Adipose tissue (tissue), 3 donors: Measurements from ENCODE around the gene SSRP1. TPM values are rescaled to one million over a fixed set of nuclear protein-coding genes. Genes with fewer than 3 reads are reported as not detected.

ENCODE experiments used
- H3K27ac ChIP-seq: one replicate; pipeline ENCODE4 v1.5.1; 2013; ENCODE audit warnings: low read depth, low read length
- WGBS, 3 donors: extraction: QIAGEN DNeasy Blood & Tissue Kit; methylation state at CpG; one replicate each; pipeline ENCODE4 v1.1.7; 2013; 5-methylcytosine and 5-hydroxymethylcytosine counted together
- polyA plus RNA-seq, 3 donors: library from polyadenylated mRNA; stranded (reverse); fragments of 200-250 nt; gene quantifications; one replicate each; pipeline ENCODE4 v1.2.3, GENCODE V29; 2013
- donor health status: healthy with polysubstance abuse.
- donor health status: Bipolar disorder and iron deficiency.
- donor health status: healthy.

Gene SSRP1
- polyA plus RNA-seq, 3 donors: 57.0 to 63.0 (median 60.1) TPM

DNA sequence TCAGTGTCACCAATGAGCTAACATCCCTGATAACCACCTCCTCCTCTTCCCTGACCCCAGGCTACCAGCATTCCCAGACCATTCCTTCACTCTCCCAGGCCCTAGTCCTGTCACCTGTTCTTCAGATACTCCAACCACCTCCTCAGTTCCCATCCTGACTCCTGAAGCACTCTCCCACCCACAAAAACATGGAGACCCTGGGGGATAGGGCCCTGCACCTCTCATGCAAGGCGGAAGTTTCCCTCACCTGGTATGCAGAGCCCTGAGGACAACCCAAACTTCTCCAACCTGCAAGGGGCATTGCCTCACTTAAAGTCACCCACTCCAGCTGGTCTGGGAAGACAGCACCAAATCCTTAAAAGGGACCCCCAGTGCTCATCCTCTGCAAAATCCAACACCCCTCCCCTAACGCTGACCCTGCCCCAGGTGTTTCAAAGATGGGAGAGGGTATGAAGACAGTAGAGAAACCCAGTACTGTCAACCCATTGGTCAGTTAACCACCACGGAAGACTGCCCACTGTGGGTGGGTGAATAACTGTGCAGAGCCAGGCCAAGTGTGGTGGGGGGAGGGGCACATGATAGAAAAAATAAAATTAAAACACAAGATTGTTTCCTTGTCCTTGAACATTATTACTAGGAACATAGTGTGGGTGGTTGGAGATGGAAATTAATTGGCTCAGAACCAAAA, 12.4 kb downstream of the SSRP1 start:
- H3K27ac ChIP-seq: peak overlapping the region; percentile 19
- 42 to 65% (median 46%) methylated on average over 3 of the region's 3 CpGs for WGBS, 3 donors

DNA sequence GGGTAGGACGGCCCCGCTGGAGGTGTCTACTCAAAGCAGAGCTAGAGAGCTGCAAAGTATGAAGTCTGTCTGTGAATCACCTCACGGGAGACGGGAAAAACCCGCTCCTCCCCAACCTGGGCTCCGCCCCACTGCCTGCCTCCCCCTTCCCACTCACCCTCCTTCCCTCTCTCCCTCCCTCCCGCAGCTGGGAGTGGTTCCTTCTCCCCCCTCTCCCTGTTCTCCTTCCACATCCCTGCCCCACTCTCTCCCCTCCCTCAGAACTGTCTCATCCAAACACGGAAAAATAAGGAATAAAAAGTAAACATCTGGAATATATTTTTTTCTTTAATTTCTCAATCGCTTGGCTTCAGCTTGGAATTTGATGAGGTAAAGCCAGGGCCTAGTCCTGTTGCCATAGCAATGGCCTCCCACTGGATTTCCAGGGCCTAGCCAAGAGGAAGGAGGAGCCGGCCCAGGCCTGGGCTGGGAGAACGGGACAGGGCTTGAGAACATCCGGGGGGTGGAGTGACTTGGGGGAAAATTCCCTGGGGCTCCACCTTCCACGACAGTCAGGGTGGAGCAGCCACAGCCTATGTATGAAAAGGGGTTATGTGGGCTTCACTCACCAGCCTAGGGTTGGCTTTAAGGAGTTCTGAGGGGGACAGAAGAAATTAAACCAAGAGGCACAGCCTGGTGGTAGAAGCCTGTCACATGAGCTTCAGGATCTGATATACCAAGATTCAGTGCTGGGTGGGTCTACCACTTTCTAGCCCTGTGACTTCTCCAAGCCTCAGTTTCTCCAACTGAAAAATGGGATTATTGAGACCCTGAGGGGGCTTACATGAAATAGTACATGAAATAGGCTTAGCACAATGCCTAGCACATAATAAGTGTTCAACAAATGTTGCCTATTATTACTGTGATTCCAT, 13.2 kb downstream of the SSRP1 start:
- WGBS, 3 donors: 9 to 33% (median 33%) methylated on average over 13 of the region's 13 CpGs
- peak overlapping the region; percentile 60 for H3K27ac ChIP-seq

DNA sequence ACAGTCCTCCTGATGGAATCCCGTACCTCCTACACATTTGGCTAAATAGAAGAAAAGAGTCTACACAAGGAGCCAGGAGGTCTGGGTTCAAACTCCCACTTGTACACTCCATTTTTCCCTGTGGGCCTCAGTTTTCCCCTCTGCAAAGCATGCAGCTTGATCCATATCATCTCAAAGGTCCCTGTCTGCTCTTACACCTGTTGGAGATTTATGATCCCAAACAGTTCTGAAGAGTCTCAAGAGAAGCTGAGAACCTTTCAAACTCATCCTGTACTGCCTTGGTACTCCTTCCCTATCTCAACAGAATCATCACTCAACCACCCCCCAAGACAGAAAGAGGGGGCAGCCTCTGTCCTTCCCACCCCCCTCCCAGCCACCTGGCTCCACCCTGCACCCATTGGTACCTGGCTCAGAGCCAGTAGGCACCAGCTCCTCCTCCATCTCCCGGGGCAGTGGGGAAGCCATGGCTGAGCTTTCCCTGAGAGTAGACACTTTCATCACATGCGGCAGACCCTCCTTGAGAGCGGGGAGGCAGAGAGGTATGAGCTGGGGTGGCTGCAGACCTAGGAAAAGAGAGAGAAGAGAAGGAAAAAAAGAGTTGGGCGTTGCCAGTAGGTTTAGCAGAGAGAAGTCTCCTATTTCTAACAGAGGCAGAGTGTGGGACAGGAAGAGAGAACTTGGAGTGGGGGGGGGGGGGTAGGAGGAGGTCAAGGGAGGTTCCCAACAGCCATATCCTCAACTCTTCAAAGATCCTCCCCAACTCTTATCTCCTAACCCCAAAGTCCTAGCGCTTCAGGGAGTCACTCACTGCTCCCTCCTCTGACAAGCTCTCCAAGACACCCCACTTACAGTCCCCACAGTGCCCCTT, 14.1 kb downstream of the SSRP1 start:
- 16 to 49% (median 31%) methylated on average over 6 of the region's 6 CpGs for WGBS, 3 donors
- peak overlapping the region; percentile 60 for H3K27ac ChIP-seq

DNA sequence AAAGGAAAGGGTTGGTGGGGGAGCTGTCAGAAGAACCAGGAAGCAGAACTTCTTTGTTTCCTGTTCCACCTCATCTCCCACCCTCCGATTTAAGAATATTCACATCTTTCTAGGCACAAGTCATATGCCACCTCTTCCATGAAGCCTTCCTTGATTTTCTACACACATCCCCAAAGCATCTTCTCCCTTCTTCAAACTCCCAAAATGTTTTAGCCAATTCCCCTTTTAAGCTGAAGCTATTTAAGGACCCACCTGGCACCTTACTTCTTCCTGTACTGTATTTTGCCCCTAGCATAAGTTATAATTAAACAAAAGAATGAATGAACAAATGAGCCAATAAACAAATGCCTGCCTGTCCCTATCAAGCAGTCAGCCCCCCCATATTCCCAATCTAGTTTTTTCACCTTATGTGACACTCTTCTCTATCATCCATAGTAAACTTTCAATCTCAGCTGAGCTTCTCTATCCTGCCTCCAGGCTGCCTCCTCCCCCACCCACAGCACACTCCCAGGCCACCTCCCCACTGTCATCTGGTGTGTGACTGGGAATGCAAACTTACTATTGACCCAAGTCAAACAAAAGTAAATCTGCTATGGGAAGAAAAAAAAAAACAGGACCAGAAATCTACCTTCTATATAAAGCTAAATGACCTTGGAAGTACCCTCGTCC, 14.8 kb downstream of the SSRP1 start:
- WGBS, 3 donors: 54 to 69% (median 63%) methylated on average over 2 of the region's 2 CpGs
- H3K27ac ChIP-seq: no peak overlapping the region

DNA sequence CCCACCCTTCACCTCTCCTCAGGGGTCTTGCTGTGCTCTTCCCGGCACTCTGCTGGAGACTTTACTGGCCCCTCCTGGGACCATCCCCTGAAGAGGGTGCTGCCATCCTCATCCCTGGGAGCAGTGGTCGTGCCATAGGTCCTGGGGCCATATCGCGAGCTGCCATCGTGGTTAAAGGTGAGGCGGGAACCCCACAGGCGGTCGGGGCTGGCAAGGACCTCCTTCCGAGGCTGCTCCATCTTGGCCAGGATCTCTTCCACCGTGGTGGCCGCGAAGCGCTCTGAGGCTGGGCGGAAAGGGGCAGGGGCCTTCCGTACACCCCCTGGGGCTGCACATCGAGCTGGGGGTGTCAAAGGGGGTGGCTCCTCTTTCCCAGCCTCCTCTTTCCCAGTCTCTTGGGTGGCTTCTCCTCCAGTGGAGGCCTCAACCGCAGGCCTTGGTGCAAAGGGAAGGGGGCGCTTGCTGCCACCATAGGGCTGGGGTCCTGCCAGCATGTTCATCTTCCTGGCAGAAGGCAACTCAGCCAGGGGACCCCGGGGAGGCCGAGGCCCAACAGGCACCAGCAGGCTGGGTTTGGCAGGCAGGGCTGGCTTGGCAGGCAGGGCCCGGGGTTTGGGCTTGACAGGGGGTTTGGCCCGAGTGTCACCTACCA, 15.5 kb downstream of the SSRP1 start:
- 68 to 84% (median 71%) methylated on average over 18 to 22 of the region's 22 CpGs for WGBS, 3 donors
- no peak overlapping the region for H3K27ac ChIP-seq

DNA sequence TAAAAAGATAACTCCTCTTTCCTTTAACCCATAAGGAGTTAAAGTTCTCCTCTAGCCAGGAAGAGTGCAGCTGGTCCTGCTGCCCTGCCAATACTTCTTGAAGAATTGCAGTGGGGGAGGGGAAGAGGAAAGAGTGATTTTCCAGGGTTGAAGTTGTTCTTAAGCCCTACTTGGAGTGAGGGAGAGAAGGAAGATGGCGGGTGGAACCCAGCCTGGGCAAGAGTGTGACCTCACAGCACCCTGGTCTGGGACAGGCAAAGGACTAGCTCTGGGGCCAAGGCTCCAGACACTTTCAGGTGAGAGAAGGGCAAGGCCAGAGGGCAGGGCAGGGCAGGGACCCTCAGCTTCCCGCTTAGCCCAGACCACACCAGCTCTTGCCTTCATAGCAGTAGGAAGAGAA, 17.5 kb downstream of the SSRP1 start:
- H3K27ac ChIP-seq: no peak overlapping the region
- WGBS, 3 donors: 33 to 46% (median 38%) methylated on average over 2 of the region's 2 CpGs

DNA sequence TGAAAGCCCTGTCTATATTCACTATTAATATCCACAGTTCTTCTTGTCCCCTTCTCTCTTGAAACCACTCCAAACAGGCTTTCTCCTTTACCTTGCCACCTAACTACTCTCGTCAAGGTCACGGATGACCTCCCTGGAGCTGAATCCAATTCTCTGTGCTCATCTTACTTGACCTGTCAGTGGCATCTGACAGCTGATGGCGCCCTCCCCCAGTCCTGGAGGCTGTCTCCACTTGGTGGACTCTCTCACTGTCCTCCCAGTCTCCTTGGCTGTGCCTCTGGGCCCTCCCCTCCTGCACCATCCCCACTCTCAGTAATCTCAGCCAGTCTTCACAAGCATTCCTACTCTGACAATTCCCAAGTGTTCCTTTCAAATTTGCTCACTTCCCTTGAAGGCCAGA, 19.7 kb downstream of the SSRP1 start:
- 56 to 67% (median 65%) methylated on average over 3 of the region's 3 CpGs for WGBS, 3 donors
- no peak overlapping the region for H3K27ac ChIP-seq

DNA sequence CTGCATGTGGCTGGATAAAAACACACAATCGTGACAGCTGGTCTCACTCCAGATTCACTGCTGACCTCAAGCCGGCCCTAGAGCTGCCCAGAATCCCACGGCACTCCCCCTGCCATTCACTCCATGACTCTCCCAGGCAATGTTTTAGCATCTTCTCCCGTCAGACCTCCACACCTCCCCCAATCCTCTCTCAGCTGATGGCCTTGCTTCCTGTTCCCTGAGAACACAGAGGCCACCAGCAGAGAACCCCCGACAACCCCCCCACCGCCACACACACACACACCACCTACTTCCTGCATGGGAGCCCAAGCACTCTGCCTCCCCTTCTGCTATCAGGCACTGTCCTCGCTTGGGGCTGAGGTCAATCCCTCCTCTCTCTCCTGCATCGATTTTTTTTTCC, 20.2 kb downstream of the SSRP1 start:
- 7 to 12% (median 9%) methylated on average over 8 of the region's 8 CpGs for WGBS, 3 donors
- H3K27ac ChIP-seq: no peak overlapping the region

DNA sequence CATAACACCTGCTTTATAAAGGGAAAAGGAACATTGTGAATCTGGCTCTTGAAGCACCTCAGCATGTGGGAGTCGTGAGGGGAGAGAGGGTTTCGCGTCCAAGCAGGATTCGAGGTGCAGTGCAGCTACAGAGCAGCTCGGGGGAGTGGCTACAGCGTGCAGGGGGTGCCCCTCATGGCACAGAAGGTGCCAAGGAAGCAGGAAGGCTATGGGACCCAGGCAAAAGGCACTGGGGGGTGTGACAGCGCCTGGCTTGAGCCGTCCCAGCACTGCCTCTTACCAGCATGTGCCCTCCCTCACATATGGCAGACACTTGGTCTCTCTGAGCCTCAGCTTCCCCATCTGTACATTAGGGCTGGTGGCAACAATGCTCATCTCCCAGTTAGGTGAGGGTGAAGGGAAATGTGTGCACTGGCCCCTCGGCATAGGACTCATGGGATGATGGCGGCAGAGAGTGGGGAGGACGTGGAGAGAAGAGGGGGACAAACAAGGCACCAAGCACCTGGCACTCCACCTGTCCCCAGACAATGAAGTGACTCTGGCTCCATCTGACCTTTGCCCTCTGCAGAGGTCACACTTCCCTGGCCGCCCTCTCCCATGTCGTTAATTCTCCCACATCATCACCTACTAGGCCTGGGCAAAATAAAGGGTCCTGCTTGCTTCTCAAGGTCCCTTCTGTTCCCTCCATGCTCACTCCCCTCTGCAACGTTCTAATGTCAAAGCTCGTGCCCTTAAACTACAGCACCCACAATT, 21.3 kb downstream of the SSRP1 start:
- H3K27ac ChIP-seq: no peak overlapping the region
- WGBS, 3 donors: 80 to 89% (median 81%) methylated on average over 15 of the region's 15 CpGs

DNA sequence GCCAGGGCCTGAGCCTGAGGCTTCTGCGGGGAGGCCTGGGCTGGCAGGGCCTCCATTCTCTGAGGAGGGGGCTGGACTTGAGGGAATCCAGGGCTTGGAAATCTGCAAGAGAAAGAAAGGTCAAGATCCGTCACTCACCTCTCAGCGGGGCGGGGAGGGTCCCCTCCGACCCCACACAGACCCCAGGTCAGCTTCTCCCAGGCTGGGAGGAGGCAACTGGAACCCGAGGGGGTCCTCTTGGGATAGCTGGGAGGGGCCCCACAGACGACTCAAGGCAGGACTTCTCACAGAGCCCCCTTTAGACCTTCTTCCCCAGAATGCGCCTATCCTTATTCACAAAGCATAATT, 21.9 kb downstream of the SSRP1 start:
- 76 to 83% (median 81%) methylated on average over 8 of the region's 8 CpGs for WGBS, 3 donors

DNA sequence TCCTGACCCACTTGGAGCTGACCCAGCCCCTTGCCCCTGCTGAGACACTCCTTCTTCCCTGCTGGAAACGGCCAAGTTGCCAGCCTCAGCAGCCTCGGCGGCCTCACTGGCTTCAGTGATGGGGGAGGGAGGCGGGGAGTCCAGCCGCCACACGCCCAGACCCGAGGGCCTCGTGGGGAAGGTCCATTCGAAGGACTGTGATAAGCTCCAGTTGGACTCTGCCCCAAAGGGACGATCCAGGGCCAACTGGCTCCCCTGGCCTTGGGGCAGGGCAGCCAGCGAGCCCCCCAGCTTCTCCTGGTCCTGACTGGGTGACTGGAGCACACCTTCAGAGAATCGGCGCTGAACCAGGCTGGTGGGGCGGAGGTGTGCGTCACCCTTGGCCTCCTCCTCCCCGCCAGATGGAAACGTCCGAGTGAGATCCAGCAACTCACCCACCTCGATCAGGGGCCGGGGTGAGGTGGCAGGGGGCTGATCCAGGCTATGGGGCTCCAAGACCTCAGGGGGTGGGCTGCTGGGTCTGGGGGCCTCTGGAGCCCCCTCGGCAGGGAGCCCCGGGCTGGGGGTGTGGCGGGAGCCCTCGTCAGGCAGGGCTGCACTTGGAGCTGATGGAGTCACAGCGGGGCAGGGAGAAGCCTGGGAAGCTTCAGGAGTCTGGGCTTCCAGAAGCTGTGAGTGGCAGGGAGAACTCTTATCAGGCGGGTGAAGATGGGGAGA, 22.5 kb downstream of the SSRP1 start:
- H3K27ac ChIP-seq: no peak overlapping the region
- 57 to 75% (median 65%) methylated on average over 25 to 26 of the region's 26 CpGs for WGBS, 3 donors

More for the DNA sequence above, 21.9 kb downstream of the SSRP1 start:
- H3K27ac ChIP-seq: no peak overlapping the region

DNA sequence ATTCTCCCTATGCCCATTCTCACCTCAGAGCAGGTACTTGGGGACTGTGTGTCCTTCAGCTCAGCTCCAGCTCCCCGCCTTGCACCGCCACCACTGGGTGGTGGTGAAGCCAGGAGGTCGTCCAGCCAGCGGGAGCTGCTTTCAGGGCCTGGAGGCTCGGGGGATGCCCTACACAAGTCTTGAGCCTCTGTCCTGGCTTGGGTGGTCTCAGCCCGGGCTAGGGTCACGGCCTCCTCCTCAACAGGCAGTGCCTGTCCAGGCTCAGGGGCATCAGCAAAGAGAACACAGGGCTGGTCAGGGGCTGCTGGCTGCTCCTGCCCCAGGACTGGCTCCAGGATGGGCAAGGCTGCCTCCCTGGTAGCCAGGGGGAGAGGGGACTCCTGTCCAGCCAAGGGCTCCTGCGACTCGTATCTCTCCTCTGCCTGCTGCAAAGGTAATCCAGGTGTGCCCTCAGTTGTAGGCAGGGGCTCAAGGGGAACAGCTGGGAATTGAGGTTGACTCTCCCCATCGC, 23.1 kb downstream of the SSRP1 start:
- no peak overlapping the region for H3K27ac ChIP-seq
- 70 to 85% (median 77%) methylated on average over 10 of the region's 10 CpGs for WGBS, 3 donors

DNA sequence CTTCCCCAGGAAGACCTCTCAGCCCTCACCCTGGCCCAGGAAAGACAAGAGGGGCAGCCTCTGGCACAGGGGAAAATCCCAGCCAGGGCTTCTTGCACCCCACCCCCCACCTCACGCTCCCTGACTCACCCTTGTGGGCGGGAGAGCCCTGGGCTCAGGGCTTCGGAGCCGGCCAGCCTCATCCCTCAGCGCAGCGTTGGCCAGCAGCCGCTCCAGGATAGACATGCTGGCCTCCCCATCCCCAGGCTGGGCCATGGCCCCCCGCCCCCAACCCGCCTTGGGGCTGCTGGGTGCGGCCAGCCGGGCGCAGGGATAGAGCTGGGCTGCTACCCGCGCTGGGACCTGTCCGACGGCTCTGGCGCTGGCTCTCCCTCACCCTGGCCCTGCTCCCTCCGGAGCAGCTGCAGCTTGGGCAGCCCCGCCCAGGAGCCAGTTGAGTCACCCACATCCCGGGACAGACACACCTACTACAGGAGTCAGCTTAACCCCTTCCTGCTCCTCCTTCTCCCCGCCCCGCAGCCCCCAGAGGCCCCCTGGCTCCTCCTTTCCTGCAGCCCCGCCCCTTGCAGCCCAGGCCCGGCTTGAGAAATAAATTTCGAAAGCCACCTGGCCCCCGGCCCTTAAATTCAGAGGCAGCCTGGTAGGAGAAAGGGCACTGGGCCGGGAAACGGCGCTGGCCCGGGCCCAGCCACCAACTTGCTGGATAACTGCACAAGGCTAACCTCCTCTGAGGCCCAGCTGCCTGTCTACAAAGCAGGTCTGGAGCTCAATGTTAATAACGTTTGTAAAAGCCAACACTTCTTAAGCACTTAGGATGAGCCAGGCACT, 24.4 kb downstream of the SSRP1 start:
- 1 to 5% (median 2%) methylated on average over 24 to 31 of the region's 31 CpGs for WGBS, 3 donors
- H3K27ac ChIP-seq: no peak overlapping the region

DNA sequence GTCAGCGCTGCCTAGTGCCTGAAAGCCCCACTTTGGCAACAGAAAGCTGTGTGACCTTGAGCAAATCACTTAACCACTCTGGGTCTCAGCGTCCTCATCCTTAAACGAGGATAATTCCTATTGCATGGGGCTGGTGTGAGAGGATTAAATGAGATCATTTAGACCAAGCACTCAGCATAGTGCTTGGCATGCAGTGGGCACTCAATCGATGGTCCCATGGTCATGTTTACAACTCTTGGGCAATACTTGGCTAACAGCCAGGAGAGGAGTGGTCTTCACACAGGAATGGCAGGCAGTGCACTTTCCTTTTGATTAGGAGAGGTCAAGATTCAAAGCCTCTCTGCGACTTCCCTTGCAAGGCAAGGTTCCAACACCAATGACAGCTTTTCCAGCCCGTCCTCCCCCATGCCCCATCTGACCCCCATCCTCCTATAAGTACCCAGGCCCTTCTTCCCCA, 25.0 kb downstream of the SSRP1 start:
- no peak overlapping the region for H3K27ac ChIP-seq
- WGBS, 3 donors: 21 to 45% (median 30%) methylated on average over 6 of the region's 6 CpGs

DNA sequence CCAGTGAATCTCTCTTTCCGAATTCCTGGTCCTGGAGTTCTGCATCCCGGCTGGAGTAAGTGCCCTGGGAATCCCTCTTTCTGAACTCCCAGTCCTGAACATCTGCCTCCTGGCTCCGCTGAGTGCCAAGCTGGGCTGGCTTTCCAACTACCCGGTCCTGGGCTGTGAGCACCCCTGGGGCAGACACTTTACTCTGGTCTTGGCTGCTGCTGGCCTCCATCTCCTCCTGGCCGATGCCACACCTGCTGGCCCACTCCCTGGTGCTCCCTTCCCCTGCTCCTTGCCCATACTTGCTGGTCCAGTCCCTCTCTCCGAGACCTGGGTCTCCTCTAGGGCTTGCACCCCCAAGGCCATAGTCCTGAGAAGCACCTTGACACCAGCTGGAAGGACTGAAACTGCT, 25.6 kb downstream of the SSRP1 start:
- 57 to 77% (median 76%) methylated on average over 6 of the region's 6 CpGs for WGBS, 3 donors
- H3K27ac ChIP-seq: no peak overlapping the region
